HCT116 (cell line): ENCODE results near the gene ZNF202. TPM values are rescaled to one million over a fixed set of nuclear protein-coding genes. Genes with fewer than 3 reads are reported as not detected.

ENCODE experiments used
- ATAC-seq: fragments of 200-7000 bp; cut with Tn5 transposase; 2 replicates; pipeline ENCODE4 v1.9.1; 2020; ENCODE audit warnings: mild to moderate bottlenecking, moderate library complexity
- BruUV-seq: library from RNA; stranded (reverse); fragments of 400-500 nt; replicated peaks from 2 replicates; lab custom pipeline; 2021; lab: Mats Ljungman, UMichigan
- CTCF ChIA-PET: fragments of 300-600 bp; sonication (Branson Sonifier 250); formaldehyde crosslinking; loops from one replicate; lab custom pipeline; 2021; ENCODE audit warnings: antibody characterized with exemption; lab: Charles Lee
- POLR2A ChIA-PET: fragments of 300-600, 350-600 bp; sonication (Branson Sonifier 250); formaldehyde crosslinking; loops from one replicate; lab custom pipeline; 2021; ENCODE audit warnings: antibody characterized with exemption; lab: Charles Lee
- RAD21 ChIA-PET, 2 experiments: fragments of 300-600 bp; sonication (Branson Sonifier 250); formaldehyde crosslinking; loops; one replicate each; lab custom pipeline; 2023; ENCODE audit warnings: low total read pairs in 2 of 2; ENCODE audit not compliant: uncharacterized antibody in 2 of 2, unreplicated experiment in 2 of 2, low non-redundant PET in 1 of 2; lab: Charles Lee
- DNase-seq: peaks from one replicate; pipeline ENCODE4 v3.0.0-alpha.2; 2010; ENCODE audit warnings: low read depth, low spot score
- H2AFZ ChIP-seq: fragments of 200-600 bp; shearing (Covaris generic), sonication (generic); 2 replicates; pipeline ENCODE4 v1.6.1; 2017; ENCODE audit warnings: low read depth, mixed run types, mixed read lengths, antibody characterized with exemption, low read length; ENCODE audit not compliant: poor library complexity, severe bottlenecking
- H3K27ac ChIP-seq: 2 replicates; pipeline ENCODE4 v1.5.1; 2012; ENCODE audit warnings: low read depth, low read length
- H3K27me3 ChIP-seq: fragments of 200-600 bp; sonication (generic); 2 replicates; pipeline ENCODE4 v1.6.1; 2016; ENCODE audit warnings: mixed run types, low read length, mixed read lengths; ENCODE audit not compliant: insufficient read depth
- H3K36me3 ChIP-seq, 2 experiments: fragments of 200-500 bp in 1 of 2; fragments of 200-600 bp in 1 of 2; sonication (Bioruptor generic) in 1 of 2; sonication (generic) in 1 of 2; 2 replicates each; pipeline versions ENCODE4 v1.5.1 to v1.6.1; 2014 to 2016; ENCODE audit warnings: low read length in 2 of 2, inconsistent platforms in 1 of 2, mixed read lengths in 1 of 2, mixed run types in 1 of 2; ENCODE audit not compliant: insufficient read depth in 2 of 2, control insufficient read depth in 1 of 2
- H3K4me1 ChIP-seq, 2 experiments: fragments of 200-600 bp in 1 of 2; sonication (generic) in 1 of 2; 2 replicates each; pipeline versions ENCODE4 v1.5.1 to v1.6.1; 2012 to 2017; ENCODE audit warnings: low read length in 2 of 2, inconsistent platforms in 1 of 2, mild to moderate bottlenecking in 1 of 2, mixed read lengths in 1 of 2, mixed run types in 1 of 2, moderate library complexity in 1 of 2; ENCODE audit not compliant: insufficient read depth in 2 of 2, control insufficient read depth in 1 of 2
- H3K4me2 ChIP-seq: fragments of 200-600 bp; sonication (generic); 2 replicates; pipeline ENCODE4 v1.6.1; 2017; ENCODE audit warnings: mixed run types, low read length, mixed read lengths
- H3K4me3 ChIP-seq, 2 experiments: fragments of 200-600 bp in 1 of 2; sonication (generic) in 1 of 2; replicated peaks in 1 of 2; 2 replicates each; pipeline ENCODE4 v1.5.1; 2011 to 2016; ENCODE audit warnings: low read length in 2 of 2, control low read depth in 1 of 2, low read depth in 1 of 2, mild to moderate bottlenecking in 1 of 2, mixed read lengths in 1 of 2, mixed run types in 1 of 2
- H3K79me2 ChIP-seq: fragments of 200-600 bp; sonication (generic); 2 replicates; pipeline ENCODE4 v1.6.1; 2017; ENCODE audit warnings: mild to moderate bottlenecking, mixed run types, low read length, moderate library complexity, mixed read lengths; ENCODE audit not compliant: insufficient read depth
- H3K9ac ChIP-seq: fragments of 200-600 bp; sonication (generic); 2 replicates; pipeline ENCODE4 v1.6.1; 2016; ENCODE audit warnings: low read length, mixed read lengths
- H3K9me2 ChIP-seq: fragments of 200-600 bp; sonication (generic), shearing (Covaris generic); 2 replicates; pipeline ENCODE4 v1.6.1; 2017; ENCODE audit warnings: mixed run types, mild to moderate bottlenecking, moderate library complexity; ENCODE audit not compliant: insufficient read depth
- H3K9me3 ChIP-seq, 2 experiments: fragments of 200-500 bp in 1 of 2; fragments of 200-600 bp in 1 of 2; sonication (Bioruptor generic) in 1 of 2; sonication (generic) in 1 of 2; 2 replicates each; pipeline ENCODE4 v1.6.1; 2014 to 2017; ENCODE audit warnings: low read length in 2 of 2, mixed read lengths in 2 of 2, inconsistent platforms in 1 of 2, low read depth in 1 of 2, mild to moderate bottlenecking in 1 of 2, mixed run types in 1 of 2, moderate library complexity in 1 of 2; ENCODE audit not compliant: control insufficient read depth in 1 of 2, insufficient read depth in 1 of 2
- H4K20me1 ChIP-seq: fragments of 200-600 bp; sonication (generic), shearing (Covaris generic); 2 replicates; pipeline ENCODE4 v1.6.1; 2017; ENCODE audit warnings: mixed run types, mild to moderate bottlenecking, moderate library complexity; ENCODE audit not compliant: insufficient read depth
- ATF3 ChIP-seq: IDR thresholded peaks from 2 replicates; pipeline ENCODE4 v1.6.1; 2012
- EZH2 ChIP-seq: fragments of 200-600 bp; sonication (generic); IDR thresholded peaks from 2 replicates; pipeline ENCODE4 v1.6.1; 2017; ENCODE audit warnings: antibody characterized with exemption, mixed run types
- MAX ChIP-seq: IDR thresholded peaks from 2 replicates; pipeline ENCODE4 v1.6.1; 2012
- POLR2A ChIP-seq: IDR thresholded peaks from 2 replicates; pipeline ENCODE4 v1.7.0; 2011; ENCODE audit warnings: borderline replicate concordance; ENCODE audit not compliant: insufficient read depth, insufficient read length; ENCODE audit errors: extremely low read depth
- REST ChIP-seq: IDR thresholded peaks from 2 replicates; pipeline ENCODE4 v1.6.1; 2012; ENCODE audit warnings: low read depth
- YY1 ChIP-seq: IDR thresholded peaks from 2 replicates; pipeline ENCODE4 v1.6.1; 2011; ENCODE audit warnings: low read length, low read depth, moderate library complexity, mild to moderate bottlenecking; ENCODE audit not compliant: insufficient replicate concordance; ENCODE audit errors: extremely low read depth
- intact Hi-C: fragments of 100-400 bp; cut with micrococcal nuclease; formaldehyde crosslinking; loops from 2 replicates; pipeline ENCODE4 v1.10.0; 2022
- total RNA-seq: library from RNA; stranded (reverse); gene quantifications from one replicate; pipeline ENCODE4 v1.2.1, GENCODE V29; 2021; ENCODE audit not compliant: unreplicated experiment

ZNF202 gene
- total RNA-seq, 1 experiment from 2014 or later: 16.9 TPM

- no peak overlapping the region for H3K9ac ChIP-seq
- H3K36me3 ChIP-seq: no peaks in the 10 kb centered on the region
- RAD21 ChIA-PET: no interaction called here
- intact Hi-C loops: no loop called here
- CTCF ChIA-PET: no interaction called here
- no peaks in the 10 kb centered on the region for H3K9me2 ChIP-seq
- H3K9me3 ChIP-seq: no peaks in the 10 kb centered on the region
- no peaks in the 10 kb centered on the region for H3K4me1 ChIP-seq
- no peak overlapping the region for H3K27ac ChIP-seq
- TF ChIP-seq ATF3 (no peak), YY1 (no peak), REST (no peak)
- H3K4me2 ChIP-seq: no peak overlapping the region
- DNase-seq: no peak
- H3K27me3 ChIP-seq: peaks cover 43% of the 10 kb centered on the region
- H3K4me3 ChIP-seq: no peak overlapping the region
- no TSS peak for BruUV-seq
- no peak for ATAC-seq
- POLR2A ChIA-PET: no interaction called here
- H2AFZ ChIP-seq: no peak overlapping the region
- H3K79me2 ChIP-seq: no peaks in the 10 kb centered on the region
- no peaks in the 10 kb centered on the region for H4K20me1 ChIP-seq
Measured at GRCh38 chr11:123677510-123677909, 64.0 kb downstream of the ZNF202 start.

GRCh38 chr11:123674297-123674696, 67.2 kb downstream of the ZNF202 start:
- Histone ChIP-seq H3K4me3 (no peak overlapping the region), H3K4me2 (no peak overlapping the region), H2AFZ (no peak overlapping the region), H3K9ac (no peak overlapping the region), H3K9me3 (no peaks in the 10 kb centered on the region), H3K27me3 (peaks cover 45% of the 10 kb centered on the region), H3K4me1 (no peaks in the 10 kb centered on the region), H3K36me3 (no peaks in the 10 kb centered on the region), H3K9me2 (no peaks in the 10 kb centered on the region), H3K79me2 (no peaks in the 10 kb centered on the region), H4K20me1 (no peaks in the 10 kb centered on the region), H3K27ac (no peak overlapping the region)
- intact Hi-C loops: no loop called here
- BruUV-seq: no TSS peak
- POLR2A ChIA-PET: no interaction called here
- ATAC-seq (no peak), DNase-seq (no peak)
- TF ChIP-seq REST (no peak), EZH2 (no peak), MAX (no peak), POLR2A (no peak)
- RAD21 ChIA-PET: interaction anchor here in 1 of 2 experiments (1.2 kb wide), 1 partner anchor 34 kb away, joined by 4 read pairs; no protein-coding TSS in a partner anchor
- CTCF ChIA-PET: no interaction called here
